Bronchial epithelial cell (primary cell): ENCODE data around the gene PHKG1. TPM values are rescaled to one million over a fixed set of nuclear protein-coding genes. Genes with fewer than 3 reads are reported as not detected.
A peak's percentile ranks its signal among the peaks of the same experiment; 100 is the strongest.
"Not testable (repeated sequence)": the region's sequence is repeated elsewhere in the genome, so short reads cannot be mapped to it uniquely, and the experiment has no call there.

Experiments
- DNase-seq: peaks from one replicate; pipeline ENCODE4 v3.0.0-alpha.2; 2010; ENCODE audit warnings: low read depth
- FAIRE-seq: peaks from 2 replicates; lab custom pipeline; 2011; peaks lifted over from hg19 to GRCh38; lab: Jason Lieb, UNC
- H3K27me3 ChIP-seq: 2 replicates; pipeline ENCODE4 v1.5.1; 2011; ENCODE audit warnings: low read length; ENCODE audit not compliant: control insufficient read depth, insufficient read depth
- H3K36me3 ChIP-seq: 2 replicates; pipeline ENCODE4 v1.5.1; 2011; ENCODE audit warnings: low read length; ENCODE audit not compliant: control insufficient read depth, insufficient read depth
- H3K4me3 ChIP-seq: 2 replicates; pipeline ENCODE4 v1.5.1; 2011; ENCODE audit warnings: mild to moderate bottlenecking, low read depth, low read length, control low read depth
- CTCF ChIP-seq: IDR thresholded peaks from 2 replicates; pipeline ENCODE4 v1.5.1; 2011; ENCODE audit warnings: mild to moderate bottlenecking, moderate library complexity, low read length, control low read depth, inconsistent platforms; ENCODE audit not compliant: insufficient read depth, severe bottlenecking
- total RNA-seq: library from RNA; depleted of rRNA; stranded (reverse); fragments of >200 nt; gene quantifications from 2 replicates; pipeline ENCODE4 v1.2.1, GENCODE V29; 2014

PHKG1 gene
- total RNA-seq, 1 donor from 2014 or later = 0.26 TPM

- FAIRE-seq = no peak
- TF ChIP-seq CTCF = no peak
- Histone ChIP-seq H3K36me3 (peaks cover 13% of the 10 kb centered on the region), H3K27me3 (no peaks in the 10 kb centered on the region), H3K4me3 (no peak overlapping the region)
- no peak for DNase-seq
Observed at GRCh38 chr7:56099653-56100052, 6.9 kb upstream of the PHKG1 start.

GRCh38 chr7:56098187-56099008, 5.6 kb upstream of the PHKG1 start:
- not testable (repeated sequence) for H3K36me3 ChIP-seq, FAIRE-seq, DNase-seq

GRCh38 chr7:56097700-56098099, 4.9 kb upstream of the PHKG1 start:
- DNase-seq = peak; percentile 18
- H3K4me3 ChIP-seq = no peak overlapping the region
- H3K36me3 ChIP-seq = peaks cover 7% of the 10 kb centered on the region
- no peak for FAIRE-seq
- H3K27me3 ChIP-seq = no peaks in the 10 kb centered on the region
- TF ChIP-seq CTCF = no peak

More at GRCh38 chr7:56098187-56099008, 5.6 kb upstream of the PHKG1 start:
- H3K27me3 ChIP-seq, H3K4me3 ChIP-seq: not testable (repeated sequence)

GRCh38 chr7:56092388-56092787, 364 bp downstream of the PHKG1 start:
- not testable (repeated sequence) for H3K36me3 ChIP-seq, H3K27me3 ChIP-seq, DNase-seq, H3K4me3 ChIP-seq, FAIRE-seq

GRCh38 chr7:56091591-56091990, 1.2 kb downstream of the PHKG1 start:
- H3K4me3 ChIP-seq = no peak overlapping the region
- DNase-seq (no peak), FAIRE-seq (no peak)
- no peak for TF ChIP-seq CTCF
- H3K36me3 ChIP-seq = peaks cover 4% of the 10 kb centered on the region
- H3K27me3 ChIP-seq = no peaks in the 10 kb centered on the region

- Histone ChIP-seq H3K36me3 (peaks cover 6% of the 10 kb centered on the region), H3K27me3 (no peaks in the 10 kb centered on the region), H3K4me3 (no peak overlapping the region)
- no peak for DNase-seq
- TF ChIP-seq CTCF = no peak
- no peak for FAIRE-seq
Observed at GRCh38 chr7:56087445-56087844, 5.3 kb downstream of the PHKG1 start.
